HepG2 (cell line): ENCODE results near the gene KLB. TPM values are rescaled to one million over a fixed set of nuclear protein-coding genes. Genes with fewer than 3 reads are reported as not detected.
A peak's percentile ranks its signal among the peaks of the same experiment; 100 is the strongest.

Source experiments
- ARNTL ChIP-seq: sonication (generic); formaldehyde crosslinking; IDR thresholded peaks from 2 replicates; pipeline ENCODE4 v1.4.0; 2020; ENCODE audit warnings: mild to moderate bottlenecking, missing genetic modification reagents
- CEBPZ ChIP-seq: IDR thresholded peaks from 2 replicates; pipeline ENCODE4 v1.6.1; 2012; ENCODE audit warnings: low read length, improper control_type of control experiment
- GATAD2A ChIP-seq: IDR thresholded peaks from 2 replicates; pipeline ENCODE4 v1.6.1; 2016
- NCOA1 ChIP-seq: sonication (generic); formaldehyde crosslinking; IDR thresholded peaks from 2 replicates; pipeline ENCODE4 v1.9.0; 2021; ENCODE audit warnings: missing genetic modification reagents
- NFE2L2 ChIP-seq: fragments of 150-350 bp; IDR thresholded peaks from 2 replicates; pipeline ENCODE4 v1.6.1; 2014; ENCODE audit warnings: low read length
- RERE ChIP-seq: IDR thresholded peaks from 2 replicates; pipeline ENCODE4 v1.6.1; 2016; ENCODE audit warnings: low read depth, missing genetic modification reagents, missing compliant biosample characterization
- RORA ChIP-seq: sonication (generic); formaldehyde crosslinking; IDR thresholded peaks from 2 replicates; pipeline ENCODE4 v1.5.0; 2020; ENCODE audit warnings: mild to moderate bottlenecking, missing genetic modification reagents, moderate library complexity
- SRSF9 ChIP-seq: fragments of 200-400 bp; formaldehyde crosslinking; IDR thresholded peaks from 2 replicates; pipeline ENCODE4 v1.6.1; 2018; ENCODE audit warnings: borderline replicate concordance, mild to moderate bottlenecking, low read depth, low read length; ENCODE audit not compliant: insufficient read depth, poor library complexity, severe bottlenecking
- ZNF362 ChIP-seq: sonication (generic); formaldehyde crosslinking; IDR thresholded peaks from 2 replicates; pipeline ENCODE4 v1.4.0; 2020; ENCODE audit warnings: missing genetic modification reagents, mild to moderate bottlenecking, borderline replicate concordance
- ZNF496 ChIP-seq: sonication (generic); formaldehyde crosslinking; IDR thresholded peaks from 2 replicates; pipeline ENCODE4 v1.8.1; 2023; ENCODE audit warnings: mild to moderate bottlenecking, moderate library complexity, missing genetic modification reagents; ENCODE audit not compliant: insufficient replicate concordance
- polyA plus RNA-seq, 8 experiments: library from polyadenylated mRNA; depleted of rRNA in 3 of 8; stranded (reverse) in 7 of 8; unstranded in 1 of 8; fragments of >200 nt; fragmentation: Illumina TruSeq in 4 of 8; extraction: Trizol in 4 of 8; gene quantifications; 2 replicates each; pipeline versions ENCODE4 v1.2.1 to v1.2.3, GENCODE V29; 2011 to 2016; ENCODE audit warnings: low read depth in 4 of 8, missing spikeins in 1 of 8, mixed read lengths in 1 of 8; ENCODE audit not compliant: insufficient read depth in 1 of 8
- total RNA-seq, 5 experiments: library from RNA; depleted of rRNA; stranded (reverse); fragments of >200 nt; fragmentation: Illumina TruSeq; extraction: Trizol; gene quantifications; 2 replicates each; pipeline ENCODE4 v1.2.3, GENCODE V29; 2016; ENCODE audit warnings: low read depth in 1 of 5
- TF ChIP-seq, protein P1 (sequence below): sonication (generic); formaldehyde crosslinking; IDR thresholded peaks from 2 replicates; pipeline ENCODE4 v1.8.0; 2022; ENCODE audit warnings: low read depth, missing genetic modification reagents
- TF ChIP-seq, protein P2 (sequence below): sonication (generic); formaldehyde crosslinking; conservative IDR thresholded peaks from 2 replicates; pipeline ENCODE4 v1.4.0; 2020; ENCODE audit warnings: missing genetic modification reagents

KLB gene
- total and polyA plus RNA-seq, 2 of the 13 experiments (the other 11 are each of a cell fraction or from before 2014, with no cell fraction given) = 25.3 to 82.0 TPM

- TF ChIP-seq RERE (CRISPR knock-in tag) (peak; percentile 77; the same call in 1 of the 2 replicates), RORA (no peak), NFE2L2 (no peak), NCOA1 (peak; percentile 89), CEBPZ (no peak), ARNTL (peak; percentile 84; the same call in 1 of the 2 replicates), ZNF496 (CRISPR knock-in tag) (peak; percentile 38), GATAD2A (peak; percentile 82), SRSF9 (no peak), ZNF362 (peak; percentile 87)
- TF ChIP-seq, protein P1, sequence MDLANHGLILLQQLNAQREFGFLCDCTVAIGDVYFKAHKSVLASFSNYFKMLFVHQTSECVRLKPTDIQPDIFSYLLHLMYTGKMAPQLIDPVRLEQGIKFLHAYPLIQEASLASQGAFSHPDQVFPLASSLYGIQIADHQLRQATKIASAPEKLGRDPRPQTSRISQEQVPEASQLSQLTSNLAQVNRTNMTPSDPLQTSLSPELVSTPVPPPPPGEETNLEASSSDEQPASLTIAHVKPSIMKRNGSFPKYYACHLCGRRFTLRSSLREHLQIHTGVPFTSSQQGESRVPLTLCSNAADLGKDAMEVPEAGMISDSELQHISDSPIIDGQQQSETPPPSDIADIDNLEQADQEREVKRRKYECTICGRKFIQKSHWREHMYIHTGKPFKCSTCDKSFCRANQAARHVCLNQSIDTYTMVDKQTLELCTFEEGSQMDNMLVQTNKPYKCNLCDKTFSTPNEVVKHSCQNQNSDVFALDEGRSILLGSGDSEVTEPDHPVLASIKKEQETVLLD (CRISPR knock-in tag) = peak; percentile 89
- TF ChIP-seq, protein P2, sequence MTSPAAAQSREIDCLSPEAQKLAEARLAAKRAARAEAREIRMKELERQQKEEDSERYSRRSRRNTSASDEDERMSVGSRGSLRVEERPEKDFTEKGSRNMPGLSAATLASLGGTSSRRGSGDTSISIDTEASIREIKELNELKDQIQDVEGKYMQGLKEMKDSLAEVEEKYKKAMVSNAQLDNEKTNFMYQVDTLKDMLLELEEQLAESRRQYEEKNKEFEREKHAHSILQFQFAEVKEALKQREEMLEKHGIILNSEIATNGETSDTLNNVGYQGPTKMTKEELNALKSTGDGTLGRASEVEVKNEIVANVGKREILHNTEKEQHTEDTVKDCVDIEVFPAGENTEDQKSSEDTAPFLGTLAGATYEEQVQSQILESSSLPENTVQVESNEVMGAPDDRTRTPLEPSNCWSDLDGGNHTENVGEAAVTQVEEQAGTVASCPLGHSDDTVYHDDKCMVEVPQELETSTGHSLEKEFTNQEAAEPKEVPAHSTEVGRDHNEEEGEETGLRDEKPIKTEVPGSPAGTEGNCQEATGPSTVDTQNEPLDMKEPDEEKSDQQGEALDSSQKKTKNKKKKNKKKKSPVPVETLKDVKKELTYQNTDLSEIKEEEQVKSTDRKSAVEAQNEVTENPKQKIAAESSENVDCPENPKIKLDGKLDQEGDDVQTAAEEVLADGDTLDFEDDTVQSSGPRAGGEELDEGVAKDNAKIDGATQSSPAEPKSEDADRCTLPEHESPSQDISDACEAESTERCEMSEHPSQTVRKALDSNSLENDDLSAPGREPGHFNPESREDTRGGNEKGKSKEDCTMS (CRISPR knock-in tag) = 0 out of 2 replicates have a peak, but pooled peaks have one; percentile 78
Observed at GRCh38 chr4:39365830-39366771, 40.6 kb upstream of the KLB start, which contains the start of gene RFC1 (continued).
